ENCODE measurements around the gene NUP43. TPM values are rescaled to one million over a fixed set of nuclear protein-coding genes. Genes with fewer than 3 reads are reported as not detected.
A peak's percentile ranks its signal among the peaks of the same experiment; 100 is the strongest.

NUP43 gene
- total and polyA plus RNA-seq, 2 of the 13 experiments (the other 11 are each of a cell fraction or from before 2014, with no cell fraction given), result 38.9 to 85.1 TPM

GRCh38 chr6:149783551-149783950, 37.2 kb upstream of the NUP43 start:
- in situ Hi-C loops (cut with HindIII; ENCODE audit: extremely low pct_ligation_motif_present, low pct_unique_long_range_greater_than_20kb) (no loop called here), intact Hi-C loops (cut with micrococcal nuclease; ENCODE audit: unreplicated experiment) (no loop called here)
- Histone ChIP-seq H3K79me2 (ENCODE audit: insufficient read depth, low read length) (no peaks in the 10 kb centered on the region), H4K20me1 (ENCODE audit: insufficient read depth, low read length) (no peaks in the 10 kb centered on the region), H3K27me3 (ENCODE audit: control insufficient read depth in 1 of 2, insufficient read depth in 2 of 2, low read length in 2 of 2) (no peaks in the 10 kb centered on the region), H2AFZ (ENCODE audit: low read length) (no peak overlapping the region), H3K27ac (ENCODE audit: extremely low read length, insufficient read depth, low read length) (no peak overlapping the region), H3K4me1 (ENCODE audit: insufficient read depth, low read length) (no peaks in the 10 kb centered on the region), H3K36me3 (replicated peaks in 1 of 2; ENCODE audit: control insufficient read depth in 1 of 2, insufficient read depth in 2 of 2, low read length in 2 of 2) (peaks cover 15 to 56% of the 10 kb centered on the region in 2 experiments; a peak in 4 of 5 replicates), H3K9me3 (ENCODE audit: low read length) (no peaks in the 10 kb centered on the region), H3K4me3 (replicated peaks in 1 of 3; ENCODE audit: insufficient read depth in 1 of 3, low read depth in 2 of 3, low read length in 3 of 3) (no peak overlapping the region), H3K9ac (ENCODE audit: insufficient read depth, low read depth, low read length) (no peak overlapping the region), H3K4me2 (ENCODE audit: low read depth, low read length) (no peak overlapping the region)
- POLR2A ChIA-PET, result no interaction called here
- ATAC-seq (no peak), FAIRE-seq (no peak), DNase-seq (ENCODE audit: low spot score) (no peak)
- CTCF ChIA-PET (ENCODE audit: low intra/inter-chr PET ratio, low total read pairs), result no interaction called here
- WGBS (ENCODE audit: low lambda C conversion rate), result 91% methylated on average over 3 of the region's 3 CpGs
- BruUV-seq (replicated peaks), result no TSS peak
- TF ChIP-seq NKX3-1 (CRISPR knock-in tag; IDR thresholded peaks at IDR 0.05) (no peak), RBM22 (optimal IDR thresholded peaks at IDR 0.05; ENCODE audit: low read length) (peak; percentile 21), ZNF121 (CRISPR knock-in tag; IDR thresholded peaks at IDR 0.05) (peak; percentile 89)

- ChIA-PET POLR2A (no interaction called here), CTCF (ENCODE audit: low intra/inter-chr PET ratio, low total read pairs) (no interaction called here)
- no peak for DNase-seq (ENCODE audit: low spot score)
- no peak overlapping the region for H3K4me3 ChIP-seq (replicated peaks in 1 of 3; ENCODE audit: insufficient read depth in 1 of 3, low read depth in 2 of 3, low read length in 3 of 3)
- H3K9ac ChIP-seq (ENCODE audit: insufficient read depth, low read depth, low read length), result no peak overlapping the region
- H3K9me3 ChIP-seq (ENCODE audit: low read length), result no peaks in the 10 kb centered on the region
- no TSS peak for BruUV-seq (replicated peaks)
- TF ChIP-seq DMTF1 (CRISPR knock-in tag; IDR thresholded peaks at IDR 0.05) (no peak), RBM22 (optimal IDR thresholded peaks at IDR 0.05; ENCODE audit: low read length) (peak; percentile 16), RXRA (CRISPR knock-in tag; IDR thresholded peaks at IDR 0.05) (no peak), ZNF772 (CRISPR knock-in tag; IDR thresholded peaks at IDR 0.05) (no peak), ZNF850 (CRISPR knock-in tag; conservative IDR thresholded peaks at IDR 0.05) (no peak)
- FAIRE-seq, result no peak
- no peak overlapping the region for H3K4me2 ChIP-seq (ENCODE audit: low read depth, low read length)
- no peaks in the 10 kb centered on the region for H4K20me1 ChIP-seq (ENCODE audit: insufficient read depth, low read length)
- H3K27ac ChIP-seq (ENCODE audit: extremely low read length, insufficient read depth, low read length), result no peak overlapping the region
- in situ Hi-C loops (cut with HindIII; ENCODE audit: extremely low pct_ligation_motif_present, low pct_unique_long_range_greater_than_20kb), result no loop called here
- 99% methylated on average over 2 of the region's 2 CpGs for WGBS (ENCODE audit: low lambda C conversion rate)
- ATAC-seq, result no peak
- H3K27me3 ChIP-seq (ENCODE audit: control insufficient read depth in 1 of 2, insufficient read depth in 2 of 2, low read length in 2 of 2), result no peaks in the 10 kb centered on the region
- intact Hi-C loops (cut with micrococcal nuclease; ENCODE audit: unreplicated experiment), result no loop called here
- no peaks in the 10 kb centered on the region for H3K79me2 ChIP-seq (ENCODE audit: insufficient read depth, low read length)
- no peak overlapping the region for H2AFZ ChIP-seq (ENCODE audit: low read length)
- H3K36me3 ChIP-seq (replicated peaks in 1 of 2; ENCODE audit: control insufficient read depth in 1 of 2, insufficient read depth in 2 of 2, low read length in 2 of 2), result peaks cover 18 to 57% of the 10 kb centered on the region in 2 experiments; a peak in 4 of 5 replicates
- H3K4me1 ChIP-seq (ENCODE audit: insufficient read depth, low read length), result no peaks in the 10 kb centered on the region
These were observed 36.0 kb upstream of the NUP43 start for GRCh38 chr6:149782337-149782736.

Data from HepG2 (cell line).